Body of pancreas (tissue), 4 donors: ENCODE results near the gene HCLS1.

Experiments used
- CTCF ChIP-seq, 7 experiments: fragments of 450-650 bp in 4 of 7; fragments of 200-600 bp in 3 of 7; sonication (generic) in 3 of 7; IDR thresholded peaks; one replicate each; pipeline ENCODE4 v1.5.1; 2016 to 2019; ENCODE audit warnings: antibody characterized with exemption in 7 of 7
- POLR2A ChIP-seq, 3 donors: fragments of 450-650 bp; IDR thresholded peaks; one replicate each; pipeline ENCODE4 v1.6.1; 2016; ENCODE audit warnings: antibody characterized with exemption in 3 of 3, mild to moderate bottlenecking in 2 of 3

- TF ChIP-seq CTCF (IDR thresholded peaks at IDR 0.05) (no peak), POLR2A (IDR thresholded peaks at IDR 0.05) (no peak)
Measured at GRCh38 chr3:121592856-121593702, 67.6 kb downstream of the HCLS1 start, which contains the start of gene FBXO40.
